Renal cortex interstitium (tissue), 15 donors: ENCODE data around the gene IYD. TPM values are rescaled to one million over a fixed set of nuclear protein-coding genes. Genes with fewer than 3 reads are reported as not detected.

Experiments
- DNase-seq, 11 donors: peaks; one replicate each; pipeline ENCODE4 v3.0.0-alpha.2; 2013; ENCODE audit warnings: low read depth in 9 of 11, low spot score in 4 of 11; ENCODE audit errors: extremely low read depth in 1 of 11
- long read RNA-seq, 16 experiments: transcript quantifications; one replicate each; lab custom pipeline, GENCODE V29; 2026
- polyA plus RNA-seq, 3 donors: library from polyadenylated mRNA; unstranded; fragments of 120-200 nt; gene quantifications; one replicate each; pipeline ENCODE4 v1.2.1, GENCODE V29; 2013; ENCODE audit not compliant: insufficient read length in 3 of 3

Gene IYD
- 1 to 10 TPM; 4.0 to 8.2 (median 4.6) TPM for polyA plus RNA-seq
- long read RNA-seq, donor 1, full-length matches to known transcripts: 1 of 1 reads
- long read RNA-seq, donor 1, partial matches to known transcripts: 0 of 1 reads
- long read RNA-seq, donor 1, other reads (novel, unspliced or antisense): 0 of 1 reads
- long read RNA-seq, donor 2: 0 reads
- long read RNA-seq, donor 3, partial matches to known transcripts: 0 of 1 reads
- long read RNA-seq, donor 3, other reads (novel, unspliced or antisense): 0 of 1 reads
- long read RNA-seq, donor 4, full-length matches to known transcripts: 1 of 1 reads
- long read RNA-seq, donor 4, partial matches to known transcripts: 0 of 1 reads
- long read RNA-seq, donor 4, other reads (novel, unspliced or antisense): 0 of 1 reads
- long read RNA-seq, donor 5: 0 reads
- long read RNA-seq, donor 6: 0 reads
- long read RNA-seq, donor 7: 0 reads
- long read RNA-seq, donor 8: 0 reads
- long read RNA-seq, donor 9, full-length matches to known transcripts: 1 of 1 reads
- long read RNA-seq, donor 9, partial matches to known transcripts: 0 of 1 reads
- long read RNA-seq, donor 9, other reads (novel, unspliced or antisense): 0 of 1 reads
- long read RNA-seq, donor 10: 0 reads
- long read RNA-seq, donor 11, full-length matches to known transcripts: 1 of 1 reads
- long read RNA-seq, donor 11, partial matches to known transcripts: 0 of 1 reads
- long read RNA-seq, donor 11, other reads (novel, unspliced or antisense): 0 of 1 reads
- long read RNA-seq, donor 12: 0 reads
- long read RNA-seq, donor 13: 0 reads
- long read RNA-seq, donor 14, partial matches to known transcripts: 0 of 1 reads
- long read RNA-seq, donor 14, other reads (novel, unspliced or antisense): 0 of 1 reads
- long read RNA-seq, donor 15, full-length matches to known transcripts: 1 of 1 reads
- long read RNA-seq, donor 15, partial matches to known transcripts: 0 of 1 reads
- long read RNA-seq, donor 15, other reads (novel, unspliced or antisense): 0 of 1 reads
- long read RNA-seq, donor 16, full-length matches to known transcripts: 2 of 2 reads
- long read RNA-seq, donor 16, partial matches to known transcripts: 0 of 2 reads
- long read RNA-seq, donor 16, other reads (novel, unspliced or antisense): 0 of 2 reads

- DNase-seq: peak in 1 of 11 donors; percentile 40
Observed at GRCh38 chr6:150368762-150369161, at the start of gene IYD. Gene IYD (plus strand): TSS chr6:150369012. CDS start chr6:150369032, 20 bp downstream.

GRCh38 chr6:150319924-150320323 is 48.9 kb upstream of the IYD start:
- no peak for DNase-seq

GRCh38 chr6:150320442-150320841 is 48.4 kb upstream of the IYD start:
- no peak for DNase-seq

GRCh38 chr6:150322466-150322871 is 46.3 kb upstream of the IYD start:
- no peak for DNase-seq

GRCh38 chr6:150323205-150323604 is 45.6 kb upstream of the IYD start:
- DNase-seq: no peak

GRCh38 chr6:150324044-150324443 is 44.8 kb upstream of the IYD start:
- no peak for DNase-seq

GRCh38 chr6:150325066-150325772 is 43.6 kb upstream of the IYD start:
- DNase-seq: no peak

GRCh38 chr6:150327117-150327774 is 41.6 kb upstream of the IYD start:
- no peak for DNase-seq

GRCh38 chr6:150328744-150329405 is 39.9 kb upstream of the IYD start:
- no peak for DNase-seq

GRCh38 chr6:150331344-150331743 is 37.5 kb upstream of the IYD start:
- DNase-seq: no peak

- DNase-seq: no peak
Observed at GRCh38 chr6:150332939-150333584, 35.8 kb upstream of the IYD start.

GRCh38 chr6:150333585-150333941 is 35.2 kb upstream of the IYD start:
- no peak for DNase-seq

GRCh38 chr6:150334790-150335783 is 33.7 kb upstream of the IYD start:
- DNase-seq: peak in 10 of 11 donors; percentile 23 to 57 (median 42)

GRCh38 chr6:150336299-150336698 is 32.5 kb upstream of the IYD start:
- DNase-seq: no peak

- DNase-seq: no peak
Observed at GRCh38 chr6:150336708-150337107, 32.1 kb upstream of the IYD start.

GRCh38 chr6:150342126-150342525 is 26.7 kb upstream of the IYD start:
- DNase-seq: no peak
